Pericardium fibroblast (primary cell): Measurements from ENCODE around the gene ASIC4. TPM values are rescaled to one million over a fixed set of nuclear protein-coding genes. Genes with fewer than 3 reads are reported as not detected.

Experiments used
- total RNA-seq: library from RNA; depleted of rRNA; stranded (reverse); fragments of >200 nt; gene quantifications from 2 replicates; pipeline ENCODE4 v1.2.3, GENCODE V29; 2015

Gene ASIC4
- 0.23 TPM in 1 of 2 replicates, not detected in the other for total RNA-seq

DNA sequence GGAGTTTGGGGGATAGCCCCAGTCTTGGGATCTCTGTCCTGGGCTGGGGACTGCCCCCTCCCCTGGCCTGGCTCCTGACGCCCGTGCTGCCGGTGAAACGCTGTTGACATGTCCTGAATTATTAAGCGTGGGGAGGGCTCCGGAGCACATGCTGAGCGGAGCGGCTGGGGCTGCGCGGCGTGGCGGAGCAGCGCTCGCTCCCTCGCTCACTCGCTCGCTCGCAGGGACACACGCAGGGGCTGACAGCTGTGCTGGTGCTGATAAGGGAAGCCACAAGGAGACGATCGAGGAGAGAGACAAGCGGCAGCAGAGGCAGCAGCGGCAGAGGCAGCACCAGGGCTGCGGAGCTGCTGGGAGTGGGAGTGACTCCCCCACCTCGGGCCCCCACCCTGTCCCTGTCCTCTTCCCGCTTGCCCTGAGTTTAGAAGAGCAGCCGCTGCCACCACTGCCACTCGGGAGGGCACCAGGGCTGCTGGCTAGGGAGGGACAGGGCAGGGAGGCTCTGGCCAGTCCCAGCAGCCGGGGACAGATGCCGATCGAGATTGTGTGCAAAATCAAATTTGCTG, at the start of gene ASIC4:
Gene ASIC4 (plus strand): TSS at position 287 of the 566 bp plus-strand sequence. CDS start 243 bp downstream, at position 530.

GRCh38 chr2:219498280-219499057, 15.8 kb upstream of the ASIC4 start, which contains the start of gene GMPPA:
TSS of gene GMPPA (plus strand) at chr2:219498891. CDS start at chr2:219499976, 1,085 bp downstream.

GRCh38 chr2:219543596-219544358, 29.5 kb downstream of the ASIC4 start, which contains the start of the genes CHPF and TMEM198:
TSS of gene CHPF (minus strand) at chr2:219543809. CDS start at chr2:219543538, 271 bp downstream.
TSS of gene TMEM198 (plus strand) at chr2:219544028. CDS start at chr2:219544728, 700 bp downstream.

GRCh38 chr2:219571311-219572236, 57.3 kb downstream of the ASIC4 start, which contains the start of gene OBSL1:
TSS of gene OBSL1 (minus strand) at chr2:219571539. CDS start at chr2:219571232, 307 bp downstream.

GRCh38 chr2:219572237-219573001, 58.1 kb downstream of the ASIC4 start, which contains the start of gene INHA:
TSS of gene INHA (plus strand) at chr2:219572310. CDS start at chr2:219572375, 65 bp downstream.

Other genes starting within 250 kb of the ASIC4 start
- 31.4 and 35.7 TPM in 2 replicates for gene DNAJB2, start 235.1 kb upstream of the ASIC4 start, total RNA-seq
- gene PTPRN, start 205.1 kb upstream of the ASIC4 start, total RNA-seq, result 4.6 and 6.0 TPM in 2 replicates
- gene RESP18, start 181.7 kb upstream of the ASIC4 start, total RNA-seq, result not detected in 2 replicates
- 58.1 and 63.8 TPM in 2 replicates for gene DNPEP, start 126.6 kb upstream of the ASIC4 start, total RNA-seq
- gene DES, start 96.1 kb upstream of the ASIC4 start, total RNA-seq, result 98.0 and 165 TPM in 2 replicates
- gene SPEG, start 79.6 kb upstream of the ASIC4 start, total RNA-seq, result 22.5 and 32.4 TPM in 2 replicates
- gene GMPPA, start 15.6 kb upstream of the ASIC4 start, total RNA-seq, result 34.4 and 70.1 TPM in 2 replicates
- gene CHPF, start 29.3 kb downstream of the ASIC4 start, total RNA-seq, result 371 and 527 TPM in 2 replicates
- gene TMEM198, start 29.5 kb downstream of the ASIC4 start, total RNA-seq, result 1.9 and 10.2 TPM in 2 replicates
- 108 and 140 TPM in 2 replicates for gene OBSL1, start 57.1 kb downstream of the ASIC4 start, total RNA-seq
- gene INHA, start 57.8 kb downstream of the ASIC4 start, total RNA-seq, result 1.1 TPM in 1 of 2 replicates, not detected in the other
- gene STK11IP, start 83.4 kb downstream of the ASIC4 start, total RNA-seq, result 7.9 and 16.8 TPM in 2 replicates
- gene SLC4A3, start 113.1 kb downstream of the ASIC4 start, total RNA-seq, result 3.4 and 9.3 TPM in 2 replicates